Spinal cord (tissue), 10 donors: ENCODE results near the gene CFAP46. TPM values are rescaled to one million over a fixed set of nuclear protein-coding genes. Genes with fewer than 3 reads are reported as not detected.
"Not testable (repeated sequence)": the region's sequence is repeated elsewhere in the genome, so short reads cannot be mapped to it uniquely, and the experiment has no call there.

ENCODE experiments used
- DNase-seq, 6 donors: peaks; one replicate each; pipeline versions ENCODE4 v3.0.0 to v3.0.0-alpha.2; 2013 to 2015; ENCODE audit warnings: low spot score in 6 of 6, low read depth in 4 of 6
- H3K27ac ChIP-seq: one replicate; pipeline ENCODE4 v1.5.1; 2013; ENCODE audit warnings: low read depth, low read length, control low read depth
- H3K27me3 ChIP-seq: one replicate; pipeline ENCODE4 v1.6.1; 2013; ENCODE audit warnings: low read length; ENCODE audit not compliant: control insufficient read depth, insufficient read depth
- H3K36me3 ChIP-seq: one replicate; pipeline ENCODE4 v1.6.1; 2013; ENCODE audit warnings: low read length; ENCODE audit not compliant: control insufficient read depth, insufficient read depth
- H3K4me1 ChIP-seq: one replicate; pipeline ENCODE4 v1.6.1; 2013; ENCODE audit warnings: low read length; ENCODE audit not compliant: control insufficient read depth, insufficient read depth
- H3K4me3 ChIP-seq: one replicate; pipeline ENCODE4 v1.5.1; 2013; ENCODE audit warnings: low read depth, low read length, control low read depth
- H3K9me3 ChIP-seq: one replicate; pipeline ENCODE4 v1.6.1; 2013; ENCODE audit warnings: low read length; ENCODE audit not compliant: control insufficient read depth, insufficient read depth
- WGBS: methylation state at CpG from one replicate; pipeline ENCODE4 v1.1.5; 2013; ENCODE audit warnings: missing lambda C conversion rate; ENCODE audit not compliant: insufficient coverage; 5-methylcytosine and 5-hydroxymethylcytosine counted together
- polyA plus RNA-seq, 2 donors: library from polyadenylated mRNA; unstranded; fragments of 120-200 nt; gene quantifications; one replicate each; pipeline ENCODE4 v1.2.1, GENCODE V29; 2013; ENCODE audit not compliant: insufficient read length in 2 of 2
- total RNA-seq, 2 donors: library from RNA; depleted of rRNA in 1 of 2; stranded (reverse); fragments of 120-200 nt in 1 of 2; fragments of >200 nt in 1 of 2; gene quantifications; one replicate each; pipeline versions ENCODE4 v1.2.3 to v1.2.4, GENCODE V29; 2013 to 2014
- donor health status: healthy.

CFAP46 gene
- total and polyA plus RNA-seq, 4 donors, result 5.3 to 14.3 (median 13.2) TPM

- DNase-seq, H3K9me3 ChIP-seq, H3K27me3 ChIP-seq, H3K4me1 ChIP-seq, H3K27ac ChIP-seq, H3K4me3 ChIP-seq: not testable (repeated sequence)
- H3K36me3 ChIP-seq, result peaks cover 20% of the 10 kb centered on the region
- 68% methylated on average over 5 of the region's 6 CpGs for WGBS
Observed at GRCh38 chr10:132893786-132894185, 48.6 kb downstream of the CFAP46 start.

DNA sequence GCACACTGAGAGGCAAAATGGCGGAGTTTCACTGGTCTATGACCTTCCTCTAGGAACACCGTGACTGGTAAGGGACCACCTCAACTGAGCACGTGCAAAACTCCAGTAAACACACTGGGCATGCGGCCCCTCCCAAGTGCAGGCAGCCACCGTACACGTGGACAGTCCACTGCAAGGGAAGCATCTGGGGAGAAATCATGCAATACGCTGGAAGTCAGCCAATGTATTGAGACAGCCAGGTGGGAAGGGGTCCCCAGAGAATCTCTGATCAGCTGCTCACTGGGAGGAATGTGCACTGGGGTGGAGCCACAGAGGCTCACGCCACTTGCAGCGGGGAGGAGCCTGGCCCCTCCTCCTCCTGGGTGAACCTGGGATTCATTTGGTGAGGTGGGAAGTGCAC lies 49.3 kb downstream of the CFAP46 start:
- no peaks in the 10 kb centered on the region for H3K9me3 ChIP-seq
- no peak overlapping the region for H3K27ac ChIP-seq
- peaks cover 14% of the 10 kb centered on the region for H3K36me3 ChIP-seq
- no peaks in the 10 kb centered on the region for H3K4me1 ChIP-seq
- WGBS, result 66% methylated on average over 7 of the region's 9 CpGs
- H3K27me3 ChIP-seq, result peaks cover 2% of the 10 kb centered on the region
- DNase-seq, result peak in 1 of 6 donors; percentile 57
- H3K4me3 ChIP-seq, result no peak overlapping the region

DNA sequence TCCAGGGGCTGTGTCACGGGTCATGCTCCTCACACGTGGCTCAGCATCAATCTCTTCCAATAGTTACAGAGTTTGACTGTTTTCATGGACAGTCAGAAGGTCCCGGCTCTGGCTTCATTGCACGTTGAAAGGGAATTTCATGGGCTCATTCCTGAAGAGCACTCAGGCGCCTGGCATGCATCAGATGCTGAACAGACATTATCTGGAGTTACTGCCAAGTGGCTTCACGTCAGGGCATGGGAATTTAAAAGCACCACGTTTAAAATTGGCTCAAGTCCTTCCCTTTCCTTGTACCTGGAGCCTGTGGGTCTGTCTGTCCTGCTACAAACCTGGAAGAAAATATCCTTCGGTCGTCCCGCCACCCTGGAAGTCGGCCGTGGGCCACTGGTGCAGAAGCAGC lies 50.4 kb downstream of the CFAP46 start:
- Histone ChIP-seq H3K27me3 (peaks cover 2% of the 10 kb centered on the region), H3K9me3 (no peaks in the 10 kb centered on the region), H3K4me1 (no peaks in the 10 kb centered on the region), H3K4me3 (no peak overlapping the region), H3K36me3 (peaks cover 6% of the 10 kb centered on the region), H3K27ac (no peak overlapping the region)
- WGBS, result 76% methylated on average over 12 of the region's 12 CpGs
- no peak for DNase-seq

GRCh38 chr10:132891368-132891767 lies 51.0 kb downstream of the CFAP46 start:
- no peak overlapping the region for H3K27ac ChIP-seq
- H3K4me1 ChIP-seq, result no peaks in the 10 kb centered on the region
- no peak overlapping the region for H3K4me3 ChIP-seq
- no peak for DNase-seq
- peaks cover 2% of the 10 kb centered on the region for H3K27me3 ChIP-seq
- H3K9me3 ChIP-seq, result no peaks in the 10 kb centered on the region
- H3K36me3 ChIP-seq, result peaks cover 6% of the 10 kb centered on the region
- WGBS, result 91% methylated on average over 5 of the region's 6 CpGs

DNA sequence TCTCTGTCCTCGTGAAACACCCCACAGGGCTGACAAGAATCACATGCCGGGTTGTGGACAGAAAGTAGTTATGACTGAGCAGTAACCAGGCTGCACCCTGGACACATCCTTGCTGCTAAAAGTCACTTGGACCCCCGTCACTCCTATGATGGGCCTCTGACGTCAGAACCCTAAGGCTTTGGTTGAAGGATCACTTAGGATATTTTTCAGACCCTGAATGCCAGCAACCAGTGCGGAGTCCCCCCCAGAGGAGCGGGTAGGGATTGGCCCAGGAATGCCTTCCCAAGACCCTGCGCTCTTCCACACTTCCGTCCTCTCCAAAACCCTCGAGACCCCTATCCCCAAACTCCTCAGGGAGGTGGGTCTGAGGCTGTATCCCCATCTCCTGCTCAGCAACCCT lies 52.1 kb downstream of the CFAP46 start:
- peaks cover 2% of the 10 kb centered on the region for H3K27me3 ChIP-seq
- 80% methylated on average over 9 of the region's 9 CpGs for WGBS
- H3K27ac ChIP-seq, result no peak overlapping the region
- H3K4me1 ChIP-seq, result no peaks in the 10 kb centered on the region
- H3K4me3 ChIP-seq, result no peak overlapping the region
- no peak for DNase-seq
- H3K9me3 ChIP-seq, result no peaks in the 10 kb centered on the region
- peaks cover 10% of the 10 kb centered on the region for H3K36me3 ChIP-seq

GRCh38 chr10:132889556-132889955 lies 52.8 kb downstream of the CFAP46 start:
- no peak for DNase-seq
- no peak overlapping the region for H3K4me3 ChIP-seq
- H3K4me1 ChIP-seq, result no peaks in the 10 kb centered on the region
- H3K36me3 ChIP-seq, result peaks cover 15% of the 10 kb centered on the region
- WGBS, result 52% methylated on average over 5 of the region's 16 CpGs
- H3K27ac ChIP-seq, result no peak overlapping the region
- peaks cover 2% of the 10 kb centered on the region for H3K27me3 ChIP-seq
- no peaks in the 10 kb centered on the region for H3K9me3 ChIP-seq

- Histone ChIP-seq H3K9me3 (no peaks in the 10 kb centered on the region), H3K36me3 (peaks cover 16% of the 10 kb centered on the region), H3K27ac (no peak overlapping the region), H3K4me3 (no peak overlapping the region), H3K27me3 (peaks cover 2% of the 10 kb centered on the region), H3K4me1 (no peaks in the 10 kb centered on the region)
- no peak for DNase-seq
- 86% methylated on average over 12 of the region's 16 CpGs for WGBS
Observed at GRCh38 chr10:132888898-132889490, 53.4 kb downstream of the CFAP46 start.

DNA sequence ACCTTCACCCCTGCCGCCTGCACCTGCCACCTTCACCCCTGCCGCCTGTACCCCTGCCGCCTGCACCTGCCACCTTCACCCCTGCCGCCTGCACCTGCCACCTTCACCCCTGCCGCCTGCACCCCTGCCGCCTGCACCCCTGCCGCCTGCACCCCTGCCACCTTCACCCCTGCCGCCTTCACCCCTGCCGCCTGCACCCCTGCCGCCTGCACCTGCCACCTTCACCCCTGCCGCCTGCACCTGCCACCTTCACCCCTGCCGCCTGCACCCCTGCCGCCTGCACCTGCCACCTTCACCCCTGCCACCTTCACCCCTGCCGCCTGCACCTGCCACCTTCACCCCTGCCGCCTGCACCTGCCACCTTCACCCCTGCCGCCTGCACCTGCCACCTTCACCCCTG lies 53.9 kb downstream of the CFAP46 start:
- not testable (repeated sequence) for H3K4me1 ChIP-seq, H3K9me3 ChIP-seq, H3K4me3 ChIP-seq, DNase-seq, H3K27ac ChIP-seq, H3K27me3 ChIP-seq
- H3K36me3 ChIP-seq, result peaks cover 16% of the 10 kb centered on the region
- 86% methylated on average over 5 of the region's 16 CpGs for WGBS

DNA sequence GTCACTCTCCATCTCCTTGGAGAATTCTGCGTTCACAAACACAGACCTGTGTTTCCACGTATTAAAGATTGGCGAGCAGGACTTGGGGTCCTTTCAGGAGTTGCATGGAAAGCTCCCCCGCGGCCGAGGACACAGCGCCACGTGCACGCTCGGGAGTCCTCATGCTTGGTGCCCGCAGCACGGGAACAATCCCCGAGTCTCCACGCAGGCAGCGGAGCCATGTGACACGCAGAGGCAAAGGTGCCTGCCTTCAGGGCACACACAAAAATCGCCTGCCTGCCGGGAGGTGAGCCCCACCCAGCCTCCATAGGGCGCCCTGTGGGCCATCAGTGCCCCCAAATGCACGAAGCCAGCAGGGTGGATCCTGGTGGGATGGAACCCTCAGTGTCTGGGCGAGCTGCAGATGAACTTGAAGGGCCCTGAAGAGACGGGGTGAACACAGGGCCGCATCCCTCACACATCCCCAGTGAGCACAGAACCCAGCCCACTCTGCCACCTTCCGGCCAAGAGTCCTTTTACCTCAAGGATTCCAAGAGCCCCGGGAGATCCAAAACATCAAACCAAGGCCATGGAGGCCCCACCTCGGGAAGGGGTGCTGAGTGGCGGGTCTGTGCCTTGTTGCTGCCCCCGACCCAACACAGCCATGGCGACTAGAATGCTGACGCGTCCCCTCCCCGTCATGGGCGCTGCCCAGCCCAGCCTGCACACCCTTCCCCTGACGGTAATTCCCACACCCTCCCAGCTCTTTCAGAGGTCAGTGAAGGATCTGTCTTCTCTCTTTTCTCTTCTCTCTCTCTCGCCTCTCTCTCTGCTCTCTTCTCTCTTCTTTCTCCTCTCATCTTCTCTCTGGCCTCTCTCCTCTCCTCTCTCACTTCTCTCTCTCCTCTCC lies 55.9 kb downstream of the CFAP46 start:
- H3K4me3 ChIP-seq, result no peak overlapping the region
- 64% methylated on average over 35 of the region's 35 CpGs for WGBS
- no peaks in the 10 kb centered on the region for H3K27me3 ChIP-seq
- H3K4me1 ChIP-seq, result no peaks in the 10 kb centered on the region
- H3K27ac ChIP-seq, result no peak overlapping the region
- DNase-seq, result no peak
- H3K9me3 ChIP-seq, result no peaks in the 10 kb centered on the region
- peaks cover 18% of the 10 kb centered on the region for H3K36me3 ChIP-seq
